OCI-LY7 (cell line): ENCODE results near the gene ZNF22. TPM values are rescaled to one million over a fixed set of nuclear protein-coding genes. Genes with fewer than 3 reads are reported as not detected.

Source experiments
- BruUV-seq: library from RNA; stranded (reverse); fragments of 400-500 nt; replicated peaks from 2 replicates; lab custom pipeline; 2021; lab: Mats Ljungman, UMichigan
- CTCF ChIA-PET: fragments of 300-600 bp; sonication (Branson Sonifier 250); formaldehyde crosslinking; loops from one replicate; lab custom pipeline; 2022; ENCODE audit warnings: antibody characterized with exemption; ENCODE audit not compliant: unreplicated experiment; lab: Charles Lee
- POLR2A ChIA-PET: fragments of 300-600 bp; sonication (Branson Sonifier 250); formaldehyde crosslinking; loops from one replicate; lab custom pipeline; 2022; ENCODE audit warnings: antibody characterized with exemption; lab: Charles Lee
- DNase-seq: peaks from one replicate; pipeline ENCODE4 v3.0.0-alpha.2; 2015; ENCODE audit warnings: low spot score
- H2AFZ ChIP-seq: fragments of 200-600 bp; sonication (generic), shearing (Covaris generic); 2 replicates; pipeline ENCODE4 v1.6.1; 2014; ENCODE audit warnings: mild to moderate bottlenecking, antibody characterized with exemption, low read length, moderate library complexity
- H3K27ac ChIP-seq: fragments of 200-600 bp; sonication (generic); 2 replicates; pipeline ENCODE4 v1.5.1; 2014; ENCODE audit warnings: mixed run types, low read depth, mild to moderate bottlenecking, moderate library complexity, low read length, inconsistent platforms; ENCODE audit not compliant: poor library complexity, severe bottlenecking
- H3K36me3 ChIP-seq: fragments of 200-600 bp; sonication (generic); 2 replicates; pipeline ENCODE4 v1.6.1; 2014; ENCODE audit warnings: mild to moderate bottlenecking, antibody characterized with exemption, low read length, moderate library complexity, mixed read lengths; ENCODE audit not compliant: insufficient read depth
- H3K4me1 ChIP-seq: fragments of 200-600 bp; sonication (generic); 2 replicates; pipeline ENCODE4 v1.5.1; 2014; ENCODE audit warnings: mild to moderate bottlenecking, low read length; ENCODE audit not compliant: insufficient read depth, poor library complexity, severe bottlenecking
- H3K4me2 ChIP-seq: fragments of 200-600 bp; sonication (generic); 2 replicates; pipeline ENCODE4 v1.6.1; 2014; ENCODE audit warnings: mild to moderate bottlenecking, low read length
- H3K4me3 ChIP-seq: fragments of 200-600 bp; sonication (generic); 2 replicates; pipeline ENCODE4 v1.5.1; 2014; ENCODE audit warnings: mild to moderate bottlenecking, low read depth, low read length; ENCODE audit not compliant: poor library complexity, severe bottlenecking
- H3K79me2 ChIP-seq: fragments of 200-600 bp; sonication (generic); 2 replicates; pipeline ENCODE4 v1.6.1; 2016; ENCODE audit warnings: low read depth, mild to moderate bottlenecking, low read length, moderate library complexity, mixed read lengths; ENCODE audit not compliant: insufficient read depth
- H3K9me2 ChIP-seq: fragments of 200-600 bp; sonication (generic); 2 replicates; pipeline ENCODE4 v1.6.1; 2016; ENCODE audit warnings: mild to moderate bottlenecking, low read length, mixed read lengths; ENCODE audit not compliant: insufficient read depth
- H3K9me3 ChIP-seq: fragments of 200-600 bp; sonication (generic); 2 replicates; pipeline ENCODE4 v1.6.1; 2014; ENCODE audit warnings: mild to moderate bottlenecking, mixed run types, low read length, mixed read lengths
- H4K20me1 ChIP-seq: fragments of 200-600 bp; sonication (generic); 2 replicates; pipeline ENCODE4 v1.6.1; 2014; ENCODE audit warnings: mild to moderate bottlenecking, antibody characterized with exemption, low read length, moderate library complexity, mixed read lengths; ENCODE audit not compliant: insufficient read depth
- EZH2phosphoT487 ChIP-seq: fragments of 200-600 bp; sonication (generic); IDR thresholded peaks from 2 replicates; pipeline ENCODE4 v1.6.1; 2018; ENCODE audit warnings: low read depth, borderline replicate concordance, mild to moderate bottlenecking, mixed run types, antibody characterized with exemption, low read length, moderate library complexity, mixed read lengths
- intact Hi-C: fragments of 100-400 bp; cut with micrococcal nuclease; formaldehyde crosslinking; loops from one replicate; pipeline ENCODE4 v1.10.0; 2022; ENCODE audit not compliant: unreplicated experiment
- total RNA-seq, 2 experiments: library from RNA; depleted of rRNA in 1 of 2; stranded (reverse); fragments of >200 nt in 1 of 2; shearing (Covaris generic) in 1 of 2; gene quantifications; 2 replicates each; pipeline ENCODE4 v1.2.3, GENCODE V29; 2014 to 2022
- TF ChIP-seq, protein P1 (sequence below): fragments of 200-600 bp; sonication (generic); conservative IDR thresholded peaks from 2 replicates; pipeline ENCODE4 v1.5.1; 2014; ENCODE audit warnings: mild to moderate bottlenecking, antibody characterized with exemption, low read length, moderate library complexity, mixed read lengths

ZNF22 gene
- total RNA-seq, 2 experiments from 2014 or later, result 33.3 to 46.6 TPM

DNA sequence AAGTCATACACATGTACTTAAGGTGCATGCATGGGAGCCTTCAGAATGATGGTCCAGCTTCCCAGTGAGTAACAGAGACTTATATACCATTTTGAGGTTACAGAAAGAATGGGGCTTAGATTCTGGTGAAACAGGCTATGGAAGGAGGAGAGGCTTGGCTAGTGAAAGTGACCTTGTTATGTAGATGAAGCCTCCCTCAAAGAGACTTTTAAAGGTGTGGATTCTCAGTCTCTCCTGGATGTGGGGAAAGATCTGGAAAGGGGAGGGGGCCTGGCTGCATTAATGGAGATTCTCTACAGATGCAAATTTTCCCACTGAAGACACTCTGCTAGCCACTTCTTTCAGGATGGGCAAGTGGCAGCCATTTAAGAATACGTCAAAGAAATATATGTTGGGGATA, 35.6 kb upstream of the ZNF22 start:
- Histone ChIP-seq H3K4me3 (no peak overlapping the region), H3K27ac (no peak overlapping the region), H3K9me2 (no peaks in the 10 kb centered on the region), H3K79me2 (no peaks in the 10 kb centered on the region), H3K4me1 (peaks cover 77% of the 10 kb centered on the region), H3K36me3 (no peaks in the 10 kb centered on the region), H4K20me1 (no peaks in the 10 kb centered on the region), H3K4me2 (peak overlapping the region; percentile 61; the same call in 1 of the 2 replicates), H2AFZ (peak overlapping the region; percentile 60; the same call in 1 of the 2 replicates), H3K9me3 (no peaks in the 10 kb centered on the region)
- TF ChIP-seq, protein P1, sequence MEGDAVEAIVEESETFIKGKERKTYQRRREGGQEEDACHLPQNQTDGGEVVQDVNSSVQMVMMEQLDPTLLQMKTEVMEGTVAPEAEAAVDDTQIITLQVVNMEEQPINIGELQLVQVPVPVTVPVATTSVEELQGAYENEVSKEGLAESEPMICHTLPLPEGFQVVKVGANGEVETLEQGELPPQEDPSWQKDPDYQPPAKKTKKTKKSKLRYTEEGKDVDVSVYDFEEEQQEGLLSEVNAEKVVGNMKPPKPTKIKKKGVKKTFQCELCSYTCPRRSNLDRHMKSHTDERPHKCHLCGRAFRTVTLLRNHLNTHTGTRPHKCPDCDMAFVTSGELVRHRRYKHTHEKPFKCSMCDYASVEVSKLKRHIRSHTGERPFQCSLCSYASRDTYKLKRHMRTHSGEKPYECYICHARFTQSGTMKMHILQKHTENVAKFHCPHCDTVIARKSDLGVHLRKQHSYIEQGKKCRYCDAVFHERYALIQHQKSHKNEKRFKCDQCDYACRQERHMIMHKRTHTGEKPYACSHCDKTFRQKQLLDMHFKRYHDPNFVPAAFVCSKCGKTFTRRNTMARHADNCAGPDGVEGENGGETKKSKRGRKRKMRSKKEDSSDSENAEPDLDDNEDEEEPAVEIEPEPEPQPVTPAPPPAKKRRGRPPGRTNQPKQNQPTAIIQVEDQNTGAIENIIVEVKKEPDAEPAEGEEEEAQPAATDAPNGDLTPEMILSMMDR, result no peak
- no peak for DNase-seq
- intact Hi-C loops, result no loop called here
- ChIA-PET POLR2A (interaction anchor here (0.6 to 2.2 kb wide), 5 partner anchors 8 to 1504 kb away, joined by 3 to 9 read pairs (median 4); no protein-coding TSS in a partner anchor), CTCF (interaction anchor here (1.0 kb wide), 1 partner anchor 35 kb away, joined by 3 read pairs; no protein-coding TSS in a partner anchor)
- BruUV-seq, result no TSS peak

DNA sequence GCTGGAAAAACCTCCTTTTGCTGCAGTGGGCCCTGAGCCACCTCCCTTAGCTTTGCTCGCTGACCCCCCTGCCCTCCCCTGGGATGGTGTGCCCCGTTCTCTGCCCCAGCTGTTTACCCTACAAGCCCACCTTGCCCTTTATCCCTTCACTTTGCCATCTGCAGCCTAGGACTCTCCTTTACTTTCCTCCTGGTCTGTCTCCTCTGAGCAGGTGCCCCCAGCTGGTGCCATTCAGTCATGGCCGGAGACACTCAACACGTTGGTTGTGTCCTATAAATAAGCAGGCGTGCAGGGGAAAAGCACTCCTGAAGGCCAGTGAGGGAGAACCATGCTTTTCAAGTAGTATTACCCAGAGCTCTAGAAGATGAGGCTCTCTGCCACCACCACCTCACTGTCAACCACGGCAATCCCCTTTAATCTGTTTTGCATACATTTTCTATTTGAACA, 35.0 kb upstream of the ZNF22 start:
- intact Hi-C loops, result no loop called here
- Histone ChIP-seq H3K9me3 (no peaks in the 10 kb centered on the region), H3K9me2 (no peaks in the 10 kb centered on the region), H3K4me2 (peak overlapping the region; percentile 49), H2AFZ (peak overlapping the region; percentile 88), H3K79me2 (no peaks in the 10 kb centered on the region), H3K36me3 (no peaks in the 10 kb centered on the region), H3K27ac (no peak overlapping the region), H3K4me1 (peaks cover 71% of the 10 kb centered on the region), H3K4me3 (no peak overlapping the region), H4K20me1 (no peaks in the 10 kb centered on the region)
- TF ChIP-seq, protein P1, result no peak; the same call in 1 of the 2 replicates
- TF ChIP-seq EZH2phosphoT487, result no peak
- DNase-seq, result no peak
- ChIA-PET CTCF (interaction anchor here (0.6 kb wide), 1 partner anchor 31 kb away, joined by 3 read pairs; no protein-coding TSS in a partner anchor), POLR2A (interaction anchor here (0.6 to 1.2 kb wide), 4 partner anchors 33 to 1505 kb away, joined by 3 read pairs; no protein-coding TSS in a partner anchor)
- BruUV-seq, result no TSS peak

DNA sequence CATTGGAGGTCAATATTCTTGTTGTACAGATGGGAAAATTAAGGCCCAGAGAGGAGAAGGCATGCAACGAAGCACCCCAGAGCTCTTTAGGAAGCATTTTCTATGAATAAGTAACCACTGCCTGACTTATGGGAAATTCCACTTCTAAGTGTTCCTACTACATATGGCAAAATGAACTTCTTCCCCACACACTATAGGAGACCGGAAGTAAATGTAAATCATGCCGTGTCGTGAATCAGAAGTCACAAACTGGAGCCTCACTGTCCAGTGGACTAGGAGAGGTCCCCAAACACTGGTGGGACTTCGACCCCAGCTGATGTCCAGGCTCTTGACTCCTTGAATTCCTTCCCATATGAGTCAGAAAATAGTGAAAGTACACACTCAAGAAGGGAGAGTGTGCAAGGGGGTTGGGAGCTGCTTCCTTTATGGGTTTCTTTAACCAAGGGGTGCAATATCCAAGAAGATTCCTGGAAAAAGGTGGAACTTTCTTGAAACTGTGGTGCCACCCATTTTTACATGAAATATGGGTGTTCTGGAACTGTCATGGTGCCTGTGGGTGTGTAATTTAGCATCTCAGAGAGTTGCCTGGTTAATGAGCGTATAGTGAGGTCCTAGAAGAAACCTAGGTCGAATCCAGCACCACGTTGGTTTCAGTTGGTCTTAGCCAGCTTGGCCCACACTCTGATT, 34.5 kb upstream of the ZNF22 start:
- Histone ChIP-seq H3K36me3 (no peaks in the 10 kb centered on the region), H3K4me2 (peak overlapping the region; percentile 49), H3K9me2 (no peaks in the 10 kb centered on the region), H3K27ac (no peak overlapping the region), H3K4me3 (peak overlapping the region; percentile 24), H2AFZ (peak overlapping the region; percentile 88), H3K4me1 (peaks cover 65% of the 10 kb centered on the region), H3K9me3 (no peaks in the 10 kb centered on the region), H4K20me1 (no peaks in the 10 kb centered on the region), H3K79me2 (no peaks in the 10 kb centered on the region)
- no peak for DNase-seq
- TF ChIP-seq, protein P1, result no peak
- no peak for TF ChIP-seq EZH2phosphoT487
- no TSS peak for BruUV-seq
- CTCF ChIA-PET, result no interaction called here
- POLR2A ChIA-PET, result interaction anchor here (0.9 to 1.1 kb wide), 2 partner anchors 34 to 37 kb away, joined by 3 read pairs; no protein-coding TSS in a partner anchor
- intact Hi-C loops, result no loop called here
